OCI-LY3 (cell line): ENCODE results near the gene EPS8.

Source experiments
- H2AFZ ChIP-seq: fragments of 200-600, 300-600 bp; shearing (Covaris generic); 2 replicates; pipeline ENCODE4 v1.6.0; 2014; ENCODE audit warnings: antibody characterized with exemption, low read depth, low read length
- H3K27ac ChIP-seq: fragments of 200-600, 300-600 bp; sonication (generic); 2 replicates; pipeline ENCODE4 v1.5.1; 2014; ENCODE audit warnings: mild to moderate bottlenecking, low read length, moderate library complexity, mixed read lengths
- H3K27me3 ChIP-seq: fragments of 200-600, 300-600 bp; sonication (generic); 2 replicates; pipeline ENCODE4 v1.6.1; 2014; ENCODE audit warnings: low read depth, low read length, mixed read lengths
- H3K36me3 ChIP-seq: fragments of 200-600, 300-600 bp; sonication (generic); replicated peaks from 2 replicates; pipeline ENCODE3; 2014; ENCODE audit warnings: low read depth, low read length, mixed read lengths
- H3K4me1 ChIP-seq: fragments of 300-600, 200-600 bp; sonication (generic); 2 replicates; pipeline ENCODE4 v1.6.1; 2014; ENCODE audit warnings: low read length, mixed read lengths
- H3K4me2 ChIP-seq: fragments of 200-600, 300-600 bp; sonication (generic); 2 replicates; pipeline ENCODE4 v1.6.1; 2014; ENCODE audit warnings: low read length, mixed read lengths
- H3K4me3 ChIP-seq: fragments of 300-600, 200-600 bp; sonication (generic); 2 replicates; pipeline ENCODE4 v1.5.1; 2014; ENCODE audit warnings: antibody characterized with exemption, mild to moderate bottlenecking, low read length, moderate library complexity
- H3K79me2 ChIP-seq: fragments of 300-600, 200-600 bp; shearing (Covaris generic); 2 replicates; pipeline ENCODE4 v1.6.1; 2014; ENCODE audit warnings: mild to moderate bottlenecking, low read length, mixed read lengths
- H3K9ac ChIP-seq: fragments of 300-600, 200-600 bp; shearing (Covaris generic); 2 replicates; pipeline ENCODE4 v1.6.0; 2014; ENCODE audit warnings: mild to moderate bottlenecking, low read length, moderate library complexity
- H3K9me3 ChIP-seq: fragments of 200-600, 300-600 bp; shearing (Covaris generic); 2 replicates; pipeline ENCODE4 v1.6.1; 2014; ENCODE audit warnings: low read length, mixed read lengths; ENCODE audit not compliant: insufficient read depth
- H4K20me1 ChIP-seq: fragments of 200-600, 300-600 bp; sonication (generic); 2 replicates; pipeline ENCODE4 v1.6.1; 2016; ENCODE audit warnings: low read length, mixed read lengths; ENCODE audit not compliant: insufficient read depth
- EZH2phosphoT487 ChIP-seq: fragments of 200-600 bp; shearing (Covaris generic); IDR thresholded peaks from 2 replicates; pipeline ENCODE4 v1.6.1; 2018; ENCODE audit warnings: antibody characterized with exemption, mixed run types, low read depth
- TF ChIP-seq, protein P1 (sequence below): fragments of 200-600, 300-600 bp; sonication (generic); IDR thresholded peaks from 2 replicates; pipeline ENCODE4 v1.5.1; 2014; ENCODE audit warnings: antibody characterized with exemption, low read length, low read depth

The EPS8 gene

GRCh38 chr12:15633201-15633600, 156.0 kb downstream of the EPS8 start:
- Histone ChIP-seq H3K4me1 (peaks cover 17% of the 10 kb centered on the region), H3K27me3 (no peaks in the 10 kb centered on the region), H4K20me1 (no peaks in the 10 kb centered on the region), H3K9me3 (no peaks in the 10 kb centered on the region), H3K4me3 (no peak overlapping the region), H3K9ac (no peak overlapping the region), H3K36me3 (no peaks in the 10 kb centered on the region), H2AFZ (no peak overlapping the region), H3K4me2 (no peak overlapping the region), H3K27ac (no peak overlapping the region), H3K79me2 (no peaks in the 10 kb centered on the region)
- TF ChIP-seq, protein P1, sequence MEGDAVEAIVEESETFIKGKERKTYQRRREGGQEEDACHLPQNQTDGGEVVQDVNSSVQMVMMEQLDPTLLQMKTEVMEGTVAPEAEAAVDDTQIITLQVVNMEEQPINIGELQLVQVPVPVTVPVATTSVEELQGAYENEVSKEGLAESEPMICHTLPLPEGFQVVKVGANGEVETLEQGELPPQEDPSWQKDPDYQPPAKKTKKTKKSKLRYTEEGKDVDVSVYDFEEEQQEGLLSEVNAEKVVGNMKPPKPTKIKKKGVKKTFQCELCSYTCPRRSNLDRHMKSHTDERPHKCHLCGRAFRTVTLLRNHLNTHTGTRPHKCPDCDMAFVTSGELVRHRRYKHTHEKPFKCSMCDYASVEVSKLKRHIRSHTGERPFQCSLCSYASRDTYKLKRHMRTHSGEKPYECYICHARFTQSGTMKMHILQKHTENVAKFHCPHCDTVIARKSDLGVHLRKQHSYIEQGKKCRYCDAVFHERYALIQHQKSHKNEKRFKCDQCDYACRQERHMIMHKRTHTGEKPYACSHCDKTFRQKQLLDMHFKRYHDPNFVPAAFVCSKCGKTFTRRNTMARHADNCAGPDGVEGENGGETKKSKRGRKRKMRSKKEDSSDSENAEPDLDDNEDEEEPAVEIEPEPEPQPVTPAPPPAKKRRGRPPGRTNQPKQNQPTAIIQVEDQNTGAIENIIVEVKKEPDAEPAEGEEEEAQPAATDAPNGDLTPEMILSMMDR = no peak
- no peak for TF ChIP-seq EZH2phosphoT487

DNA sequence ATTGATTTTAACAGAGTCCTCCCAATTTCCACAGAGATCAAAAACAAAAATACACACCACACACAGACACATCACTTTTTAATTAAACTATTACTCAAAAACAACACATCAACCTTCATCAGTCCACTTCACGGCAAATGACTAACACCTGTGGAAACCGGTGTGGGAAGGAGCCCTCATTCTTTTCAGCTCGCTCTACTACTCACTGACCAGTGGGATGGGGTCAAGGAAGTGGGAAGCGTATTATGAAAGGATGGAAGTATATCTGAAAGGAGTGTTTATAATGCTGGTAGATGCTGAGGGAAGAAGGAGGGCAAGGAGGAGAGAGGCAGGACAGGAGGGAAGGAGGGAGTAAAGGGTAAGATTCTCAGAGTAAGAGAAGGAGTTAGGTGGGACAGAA, 156.5 kb downstream of the EPS8 start:
- H3K36me3 ChIP-seq = no peaks in the 10 kb centered on the region
- H3K4me3 ChIP-seq = no peak overlapping the region
- no peaks in the 10 kb centered on the region for H3K9me3 ChIP-seq
- H2AFZ ChIP-seq = no peak overlapping the region
- no peak overlapping the region for H3K9ac ChIP-seq
- H3K79me2 ChIP-seq = no peaks in the 10 kb centered on the region
- H3K27ac ChIP-seq = no peak overlapping the region
- H3K4me2 ChIP-seq = no peak overlapping the region
- no peaks in the 10 kb centered on the region for H3K27me3 ChIP-seq
- peaks cover 17% of the 10 kb centered on the region for H3K4me1 ChIP-seq
- H4K20me1 ChIP-seq = no peaks in the 10 kb centered on the region
- TF ChIP-seq, protein P1 = no peak
- no peak for TF ChIP-seq EZH2phosphoT487

DNA sequence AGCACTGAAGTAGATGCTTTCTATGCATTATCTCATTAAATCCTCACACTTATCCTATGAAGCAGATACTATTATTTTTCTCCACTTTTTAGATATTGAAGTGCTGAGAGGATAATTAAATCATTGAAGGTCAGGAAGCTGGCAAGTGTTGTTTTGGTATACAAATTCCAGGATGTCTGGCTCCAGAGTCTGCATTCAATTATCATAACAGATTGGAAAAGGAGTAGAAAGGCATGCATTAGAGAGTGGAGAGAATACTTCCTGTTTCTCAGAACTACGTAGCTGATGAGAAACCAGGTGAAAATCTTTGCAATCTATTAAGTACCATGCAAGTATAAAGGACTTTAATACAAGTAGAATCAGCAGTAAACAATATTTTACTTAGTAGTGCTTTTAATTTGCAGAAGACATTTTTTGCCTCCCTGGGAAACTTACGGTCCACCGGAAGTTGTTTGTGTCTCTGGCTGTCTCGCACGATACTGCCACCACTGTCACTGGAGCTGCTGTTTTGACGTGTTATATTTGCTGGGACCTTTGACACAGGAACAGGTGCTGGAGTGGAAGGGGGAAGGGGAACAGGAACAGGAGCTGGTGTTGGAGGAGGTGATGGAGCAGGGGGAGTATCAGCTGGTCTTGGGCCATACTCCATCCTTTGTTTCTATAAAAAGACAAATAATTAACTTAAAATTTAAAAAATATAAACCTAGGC, 158.0 kb downstream of the EPS8 start:
- no peaks in the 10 kb centered on the region for H3K9me3 ChIP-seq
- TF ChIP-seq, protein P1 = no peak
- TF ChIP-seq EZH2phosphoT487 = no peak
- H2AFZ ChIP-seq = peak overlapping the region; percentile 98
- H3K9ac ChIP-seq = peak overlapping the region; percentile 40
- H4K20me1 ChIP-seq = no peaks in the 10 kb centered on the region
- H3K79me2 ChIP-seq = no peaks in the 10 kb centered on the region
- peak overlapping the region; percentile 75 for H3K4me3 ChIP-seq
- peaks cover 17% of the 10 kb centered on the region for H3K4me1 ChIP-seq
- no peaks in the 10 kb centered on the region for H3K36me3 ChIP-seq
- H3K27me3 ChIP-seq = no peaks in the 10 kb centered on the region
- H3K4me2 ChIP-seq = peak overlapping the region; percentile 72
- H3K27ac ChIP-seq = no peak overlapping the region

GRCh38 chr12:15629761-15630160, 159.4 kb downstream of the EPS8 start:
- no peaks in the 10 kb centered on the region for H3K9me3 ChIP-seq
- H3K27me3 ChIP-seq = no peaks in the 10 kb centered on the region
- H3K4me2 ChIP-seq = no peak overlapping the region
- no peak overlapping the region for H2AFZ ChIP-seq
- TF ChIP-seq, protein P1 = no peak
- TF ChIP-seq EZH2phosphoT487 = no peak
- H3K9ac ChIP-seq = no peak overlapping the region
- no peaks in the 10 kb centered on the region for H3K79me2 ChIP-seq
- no peaks in the 10 kb centered on the region for H4K20me1 ChIP-seq
- peaks cover 17% of the 10 kb centered on the region for H3K4me1 ChIP-seq
- no peak overlapping the region for H3K27ac ChIP-seq
- no peaks in the 10 kb centered on the region for H3K36me3 ChIP-seq
- no peak overlapping the region for H3K4me3 ChIP-seq
